NCI-H226 (cell line): Measurements from ENCODE around the gene CRHR1.
"Not testable (repeated sequence)": the region's sequence is repeated elsewhere in the genome, so short reads cannot be mapped to it uniquely, and the experiment has no call there.

Experiments used
- DNase-seq: peaks from one replicate; pipeline ENCODE4 v3.0.0-alpha.2; 2015

Gene CRHR1

GRCh38 chr17:45784293-45784740, at the start of gene CRHR1:
CRHR1 (plus strand) TSS chr17:45784320; CDS start chr17:45784545, 225 bp downstream.
- no peak for DNase-seq

- no peak for DNase-seq
Measured at GRCh38 chr17:45734598-45734997, 49.5 kb upstream of the CRHR1 start.

GRCh38 chr17:45735488-45735887, 48.6 kb upstream of the CRHR1 start:
- no peak for DNase-seq

- no peak for DNase-seq
Measured at GRCh38 chr17:45739786-45740185, 44.3 kb upstream of the CRHR1 start.

- DNase-seq = peak; percentile 87
Measured at GRCh38 chr17:45740553-45741330, 43.4 kb upstream of the CRHR1 start.

- no peak for DNase-seq
Measured at GRCh38 chr17:45742251-45742650, 41.9 kb upstream of the CRHR1 start.

GRCh38 chr17:45743626-45744326, 40.3 kb upstream of the CRHR1 start:
- DNase-seq = no peak

- not testable (repeated sequence) for DNase-seq
Measured at GRCh38 chr17:45744826-45745225, 39.3 kb upstream of the CRHR1 start.

GRCh38 chr17:45745601-45746494, 38.3 kb upstream of the CRHR1 start:
- DNase-seq = no peak

- DNase-seq = no peak
Measured at GRCh38 chr17:45747911-45748310, 36.2 kb upstream of the CRHR1 start.

- no peak for DNase-seq
Measured at GRCh38 chr17:45748731-45749310, 35.3 kb upstream of the CRHR1 start.

- DNase-seq = no peak
Measured at GRCh38 chr17:45749831-45750335, 34.2 kb upstream of the CRHR1 start.

GRCh38 chr17:45750779-45751440, 33.2 kb upstream of the CRHR1 start:
- DNase-seq = no peak

- no peak for DNase-seq
Measured at GRCh38 chr17:45751466-45751865, 32.7 kb upstream of the CRHR1 start.

- no peak for DNase-seq
Measured at GRCh38 chr17:45752246-45752645, 31.9 kb upstream of the CRHR1 start.

GRCh38 chr17:45753645-45754225, 30.4 kb upstream of the CRHR1 start:
- DNase-seq = no peak

- DNase-seq = no peak
Measured at GRCh38 chr17:45755050-45755449, 29.1 kb upstream of the CRHR1 start.

GRCh38 chr17:45756266-45756991, 27.7 kb upstream of the CRHR1 start:
- no peak for DNase-seq

- no peak for DNase-seq
Measured at GRCh38 chr17:45757431-45758218, 26.5 kb upstream of the CRHR1 start.

GRCh38 chr17:45758544-45758943, 25.6 kb upstream of the CRHR1 start:
- no peak for DNase-seq
